Mesothelial cell of epicardium (in vitro differentiated cells): ENCODE results near the gene LIN7A. TPM values are rescaled to one million over a fixed set of nuclear protein-coding genes. Genes with fewer than 3 reads are reported as not detected.

Experiments
- DNase-seq, 2 experiments: peaks; one replicate each; pipeline ENCODE4 v3.0.0; 2021; ENCODE audit warnings: low spot score in 2 of 2; ENCODE audit not compliant: unreplicated experiment in 2 of 2
- H3K27ac Mint-ChIP-seq: 2 replicates; pipeline ENCODE4 v1.8.0; 2021; ENCODE audit warnings: mixed read lengths
- H3K27me3 Mint-ChIP-seq: 2 replicates; pipeline ENCODE4 v1.8.0; 2021; ENCODE audit warnings: low read depth, mixed read lengths
- H3K36me3 Mint-ChIP-seq: 2 replicates; pipeline ENCODE4 v1.8.0; 2021; ENCODE audit warnings: mixed read lengths
- H3K4me1 Mint-ChIP-seq: 2 replicates; pipeline ENCODE4 v1.8.0; 2021; ENCODE audit warnings: mixed read lengths
- H3K4me3 Mint-ChIP-seq: 2 replicates; pipeline ENCODE4 v1.8.0; 2021; ENCODE audit warnings: mild to moderate bottlenecking, moderate library complexity, mixed read lengths
- H3K9me3 Mint-ChIP-seq: 2 replicates; pipeline ENCODE4 v1.8.0; 2021; ENCODE audit warnings: mixed read lengths
- CTCF ChIP-seq: fragments of 200-600 bp; sonication (generic); IDR thresholded peaks from one replicate; pipeline ENCODE4 v1.5.0; 2021; ENCODE audit warnings: antibody characterized with exemption; ENCODE audit not compliant: unreplicated experiment
- total RNA-seq: library from RNA; stranded (reverse); gene quantifications from 3 replicates; pipeline ENCODE4 v1.2.1, GENCODE V29; 2021

The LIN7A gene
- total RNA-seq, 1 donor from 2014 or later, result 9.9 TPM

- Mint-ChIP-seq H3K36me3 (peaks cover 2% of the 10 kb centered on the region), H3K4me3 (no peak overlapping the region), H3K27me3 (no peaks in the 10 kb centered on the region), H3K4me1 (peaks cover 5% of the 10 kb centered on the region), H3K27ac (no peak overlapping the region), H3K9me3 (peaks cover 8% of the 10 kb centered on the region)
- no peak for DNase-seq
- no peak for TF ChIP-seq CTCF
These were observed 112.2 kb downstream of the LIN7A start for GRCh38 chr12:80825506-80825905.

GRCh38 chr12:80823393-80823792, 114.3 kb downstream of the LIN7A start:
- no peaks in the 10 kb centered on the region for H3K27me3 Mint-ChIP-seq
- H3K4me3 Mint-ChIP-seq, result no peak overlapping the region
- H3K9me3 Mint-ChIP-seq, result peaks cover 8% of the 10 kb centered on the region
- no peak for TF ChIP-seq CTCF
- H3K4me1 Mint-ChIP-seq, result peaks cover 6% of the 10 kb centered on the region
- DNase-seq, result no peak
- peaks cover 2% of the 10 kb centered on the region for H3K36me3 Mint-ChIP-seq
- no peak overlapping the region for H3K27ac Mint-ChIP-seq

- DNase-seq, result no peak
- peaks cover 6% of the 10 kb centered on the region for H3K4me1 Mint-ChIP-seq
These were observed 116.2 kb downstream of the LIN7A start for GRCh38 chr12:80821513-80822000.

GRCh38 chr12:80818878-80819277, 118.9 kb downstream of the LIN7A start:
- H3K4me1 Mint-ChIP-seq, result peaks cover 6% of the 10 kb centered on the region
- no peak for DNase-seq
- no peak overlapping the region for H3K4me3 Mint-ChIP-seq
- no peaks in the 10 kb centered on the region for H3K27me3 Mint-ChIP-seq
- no peak overlapping the region for H3K27ac Mint-ChIP-seq
- H3K9me3 Mint-ChIP-seq, result peaks cover 3% of the 10 kb centered on the region
- peaks cover 2% of the 10 kb centered on the region for H3K36me3 Mint-ChIP-seq
- TF ChIP-seq CTCF, result no peak

More at GRCh38 chr12:80821513-80822000, 116.2 kb downstream of the LIN7A start:
- Mint-ChIP-seq H3K9me3 (peaks cover 8% of the 10 kb centered on the region), H3K36me3 (peaks cover 2% of the 10 kb centered on the region), H3K27me3 (no peaks in the 10 kb centered on the region), H3K4me3 (no peak overlapping the region), H3K27ac (no peak overlapping the region)
- TF ChIP-seq CTCF, result no peak

- H3K36me3 Mint-ChIP-seq, result peaks cover 3% of the 10 kb centered on the region
- H3K4me3 Mint-ChIP-seq, result no peak overlapping the region
These were observed 122.4 kb downstream of the LIN7A start for GRCh38 chr12:80815351-80815750.

More at GRCh38 chr12:80815351-80815750, 122.4 kb downstream of the LIN7A start:
- Mint-ChIP-seq H3K27ac (no peak overlapping the region), H3K4me1 (peaks cover 6% of the 10 kb centered on the region), H3K9me3 (no peaks in the 10 kb centered on the region), H3K27me3 (no peaks in the 10 kb centered on the region)
- no peak for DNase-seq
- TF ChIP-seq CTCF, result no peak
